ENCODE data around the gene PTS.

The PTS gene

DNA sequence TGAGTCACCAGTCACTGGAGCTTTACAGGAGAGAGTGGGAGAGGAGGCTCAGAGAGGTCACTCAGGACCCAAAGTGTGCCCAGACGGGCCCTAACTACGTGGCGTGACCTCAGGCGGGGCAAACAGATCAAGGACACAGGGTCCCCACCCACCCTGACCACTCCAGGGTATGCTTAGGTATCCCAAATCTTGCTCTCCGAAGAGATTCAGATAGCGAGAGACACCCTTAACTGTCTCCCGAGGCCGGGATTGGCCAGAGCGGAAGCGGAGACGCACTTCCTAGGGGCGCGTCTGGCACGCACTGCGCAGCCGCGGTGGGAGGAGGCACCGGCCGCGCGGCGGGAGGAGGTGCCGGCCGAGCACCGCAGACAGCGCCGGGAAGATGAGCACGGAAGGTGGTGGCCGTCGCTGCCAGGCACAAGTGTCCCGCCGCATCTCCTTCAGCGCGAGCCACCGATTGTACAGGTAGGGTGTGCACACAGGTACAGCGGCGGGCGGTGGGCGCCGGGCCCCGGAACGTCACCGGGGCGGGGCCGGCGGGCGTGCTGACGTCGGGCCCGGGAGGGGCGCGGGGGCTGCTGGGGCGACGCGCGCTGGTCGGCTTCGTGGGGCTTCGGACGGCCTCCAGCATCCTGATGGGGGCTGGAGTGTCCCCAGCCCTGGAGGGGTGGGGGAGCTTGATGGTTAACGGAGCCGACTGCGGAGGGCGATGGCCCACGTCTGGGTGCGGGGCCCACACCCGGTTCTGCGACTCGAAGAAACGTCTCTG, at the start of gene PTS:
Gene PTS (plus strand): TSS at position 367 of the 769 bp plus-strand sequence. CDS start 16 bp downstream, at position 383.
- TF ChIP-seq, protein P1, sequence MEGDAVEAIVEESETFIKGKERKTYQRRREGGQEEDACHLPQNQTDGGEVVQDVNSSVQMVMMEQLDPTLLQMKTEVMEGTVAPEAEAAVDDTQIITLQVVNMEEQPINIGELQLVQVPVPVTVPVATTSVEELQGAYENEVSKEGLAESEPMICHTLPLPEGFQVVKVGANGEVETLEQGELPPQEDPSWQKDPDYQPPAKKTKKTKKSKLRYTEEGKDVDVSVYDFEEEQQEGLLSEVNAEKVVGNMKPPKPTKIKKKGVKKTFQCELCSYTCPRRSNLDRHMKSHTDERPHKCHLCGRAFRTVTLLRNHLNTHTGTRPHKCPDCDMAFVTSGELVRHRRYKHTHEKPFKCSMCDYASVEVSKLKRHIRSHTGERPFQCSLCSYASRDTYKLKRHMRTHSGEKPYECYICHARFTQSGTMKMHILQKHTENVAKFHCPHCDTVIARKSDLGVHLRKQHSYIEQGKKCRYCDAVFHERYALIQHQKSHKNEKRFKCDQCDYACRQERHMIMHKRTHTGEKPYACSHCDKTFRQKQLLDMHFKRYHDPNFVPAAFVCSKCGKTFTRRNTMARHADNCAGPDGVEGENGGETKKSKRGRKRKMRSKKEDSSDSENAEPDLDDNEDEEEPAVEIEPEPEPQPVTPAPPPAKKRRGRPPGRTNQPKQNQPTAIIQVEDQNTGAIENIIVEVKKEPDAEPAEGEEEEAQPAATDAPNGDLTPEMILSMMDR (IDR thresholded peaks at IDR 0.05; ENCODE audit: borderline replicate concordance, control extremely low read depth, extremely low read depth, insufficient read depth, missing control alignments) = no peak
- in situ Hi-C loops (cut with MboI; ENCODE audit: low sequenced_read_pairs, unreplicated experiment) = no loop called here
- peak; percentile 95 for DNase-seq (ENCODE audit: low spot score)

- TF ChIP-seq, protein P1 (IDR thresholded peaks at IDR 0.05; ENCODE audit: borderline replicate concordance, control extremely low read depth, extremely low read depth, insufficient read depth, missing control alignments) = no peak
- DNase-seq (ENCODE audit: low spot score) = no peak
- in situ Hi-C loops (cut with MboI; ENCODE audit: low sequenced_read_pairs, unreplicated experiment) = no loop called here
Observed at GRCh38 chr11:112177589-112177988, 48.6 kb upstream of the PTS start.

DNA sequence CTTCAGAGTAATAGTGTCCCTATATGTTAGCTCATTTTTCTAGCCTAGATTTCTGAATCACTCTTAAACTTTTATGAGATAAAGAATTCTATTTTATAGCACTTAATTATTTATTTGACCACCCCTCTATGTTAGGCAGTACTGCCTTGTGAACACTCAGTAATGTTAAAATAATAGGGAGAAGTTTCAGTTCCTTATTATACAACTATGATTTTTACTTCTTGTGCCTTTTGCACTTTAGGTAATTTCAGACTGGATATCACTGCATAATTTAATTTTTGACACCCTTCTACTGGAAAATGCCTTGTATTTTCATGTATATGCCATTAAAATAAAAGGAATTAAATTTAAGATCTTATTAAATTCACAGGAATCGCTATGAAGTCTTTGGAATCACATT, 47.8 kb upstream of the PTS start:
- no peak for DNase-seq (ENCODE audit: low spot score)
- in situ Hi-C loops (cut with MboI; ENCODE audit: low sequenced_read_pairs, unreplicated experiment) = no loop called here
- TF ChIP-seq, protein P1 (IDR thresholded peaks at IDR 0.05; ENCODE audit: borderline replicate concordance, control extremely low read depth, extremely low read depth, insufficient read depth, missing control alignments) = no peak

- in situ Hi-C loops (cut with MboI; ENCODE audit: low sequenced_read_pairs, unreplicated experiment) = no loop called here
- no peak for DNase-seq (ENCODE audit: low spot score)
- TF ChIP-seq, protein P1 (IDR thresholded peaks at IDR 0.05; ENCODE audit: borderline replicate concordance, control extremely low read depth, extremely low read depth, insufficient read depth, missing control alignments) = no peak
Observed at GRCh38 chr11:112178936-112179335, 47.3 kb upstream of the PTS start.

GRCh38 chr11:112179601-112180000, 46.6 kb upstream of the PTS start:
- in situ Hi-C loops (cut with MboI; ENCODE audit: low sequenced_read_pairs, unreplicated experiment) = no loop called here
- TF ChIP-seq, protein P1 (IDR thresholded peaks at IDR 0.05; ENCODE audit: borderline replicate concordance, control extremely low read depth, extremely low read depth, insufficient read depth, missing control alignments) = no peak
- DNase-seq (ENCODE audit: low spot score) = no peak

DNA sequence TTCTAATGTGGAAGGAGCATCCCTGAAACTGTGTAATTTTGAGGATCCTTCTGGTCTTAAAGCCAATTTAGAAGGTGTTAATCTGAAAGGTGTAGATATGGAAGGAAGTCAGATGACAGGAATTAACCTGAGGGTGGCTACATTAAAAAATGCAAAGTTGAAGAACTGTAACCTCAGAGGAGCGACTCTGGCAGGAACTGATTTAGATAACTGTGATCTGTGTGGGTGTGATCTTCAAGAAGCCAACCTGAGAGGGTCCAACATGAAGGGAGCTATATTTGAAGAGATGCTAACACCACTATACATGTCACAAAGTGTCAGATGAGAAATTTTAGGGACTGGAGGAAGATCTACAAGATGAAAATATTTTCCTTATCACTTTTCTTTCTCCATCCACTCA, 43.4 kb upstream of the PTS start:
- no peak for DNase-seq (ENCODE audit: low spot score)
- in situ Hi-C loops (cut with MboI; ENCODE audit: low sequenced_read_pairs, unreplicated experiment) = no loop called here
- TF ChIP-seq, protein P1 (IDR thresholded peaks at IDR 0.05; ENCODE audit: borderline replicate concordance, control extremely low read depth, extremely low read depth, insufficient read depth, missing control alignments) = no peak
